Hepatocyte (in vitro differentiated cells): ENCODE results near the gene SH2D7.

ENCODE experiments used
- EZH2 ChIP-seq: fragments of 200-600 bp; sonication (generic); IDR thresholded peaks from 2 replicates; pipeline ENCODE4 v1.6.1; 2016; ENCODE audit warnings: antibody characterized with exemption, mild to moderate bottlenecking, borderline replicate concordance
- EZH2phosphoT487 ChIP-seq: fragments of 200-600 bp; sonication (generic); IDR thresholded peaks from one replicate; pipeline ENCODE4 v1.6.1; 2018; ENCODE audit warnings: antibody characterized with exemption, mild to moderate bottlenecking, low read depth, moderate library complexity; ENCODE audit not compliant: unreplicated experiment, severe bottlenecking
- TF ChIP-seq, protein P1 (sequence below): fragments of 200-600 bp; sonication (generic); IDR thresholded peaks from 2 replicates; pipeline ENCODE4 v1.5.1; 2016; ENCODE audit warnings: antibody characterized with exemption, mild to moderate bottlenecking; ENCODE audit not compliant: poor library complexity

DNA sequence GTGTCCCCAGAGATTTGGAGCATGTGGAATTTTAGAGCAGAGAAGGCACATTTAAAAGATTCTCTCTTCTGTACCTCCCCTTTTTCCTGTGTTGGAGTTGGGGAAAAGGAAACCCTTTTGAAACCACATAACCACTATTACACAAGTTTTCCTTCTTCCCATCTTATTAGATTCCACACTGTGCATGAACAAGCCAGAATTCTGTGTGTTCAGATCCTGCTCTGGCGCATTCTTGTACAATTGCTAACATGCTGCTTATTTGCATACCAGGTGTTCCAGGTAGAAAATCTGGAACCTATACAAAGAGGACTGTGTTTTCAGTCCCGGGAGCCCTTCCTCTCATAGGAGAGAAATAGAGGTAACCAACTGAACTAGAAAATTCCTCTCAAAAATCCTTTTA is 41.4 kb downstream of the SH2D7 start:
- TF ChIP-seq, protein P1, sequence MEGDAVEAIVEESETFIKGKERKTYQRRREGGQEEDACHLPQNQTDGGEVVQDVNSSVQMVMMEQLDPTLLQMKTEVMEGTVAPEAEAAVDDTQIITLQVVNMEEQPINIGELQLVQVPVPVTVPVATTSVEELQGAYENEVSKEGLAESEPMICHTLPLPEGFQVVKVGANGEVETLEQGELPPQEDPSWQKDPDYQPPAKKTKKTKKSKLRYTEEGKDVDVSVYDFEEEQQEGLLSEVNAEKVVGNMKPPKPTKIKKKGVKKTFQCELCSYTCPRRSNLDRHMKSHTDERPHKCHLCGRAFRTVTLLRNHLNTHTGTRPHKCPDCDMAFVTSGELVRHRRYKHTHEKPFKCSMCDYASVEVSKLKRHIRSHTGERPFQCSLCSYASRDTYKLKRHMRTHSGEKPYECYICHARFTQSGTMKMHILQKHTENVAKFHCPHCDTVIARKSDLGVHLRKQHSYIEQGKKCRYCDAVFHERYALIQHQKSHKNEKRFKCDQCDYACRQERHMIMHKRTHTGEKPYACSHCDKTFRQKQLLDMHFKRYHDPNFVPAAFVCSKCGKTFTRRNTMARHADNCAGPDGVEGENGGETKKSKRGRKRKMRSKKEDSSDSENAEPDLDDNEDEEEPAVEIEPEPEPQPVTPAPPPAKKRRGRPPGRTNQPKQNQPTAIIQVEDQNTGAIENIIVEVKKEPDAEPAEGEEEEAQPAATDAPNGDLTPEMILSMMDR: no peak
- TF ChIP-seq EZH2 (no peak), EZH2phosphoT487 (no peak)
